GM12875 (cell line): ENCODE data around the gene PRXL2A.

ENCODE experiments used
- H3K4me3 ChIP-seq: one replicate; pipeline ENCODE4 v1.5.1; 2011; ENCODE audit warnings: low read depth, low read length, control low read depth
- TF ChIP-seq, protein P1 (sequence below): IDR thresholded peaks from 2 replicates; pipeline ENCODE4 v1.5.1; 2011; ENCODE audit warnings: low read depth, mild to moderate bottlenecking, control low read depth, inconsistent platforms, low read length, moderate library complexity, borderline replicate concordance; ENCODE audit not compliant: insufficient read depth

PRXL2A gene

DNA sequence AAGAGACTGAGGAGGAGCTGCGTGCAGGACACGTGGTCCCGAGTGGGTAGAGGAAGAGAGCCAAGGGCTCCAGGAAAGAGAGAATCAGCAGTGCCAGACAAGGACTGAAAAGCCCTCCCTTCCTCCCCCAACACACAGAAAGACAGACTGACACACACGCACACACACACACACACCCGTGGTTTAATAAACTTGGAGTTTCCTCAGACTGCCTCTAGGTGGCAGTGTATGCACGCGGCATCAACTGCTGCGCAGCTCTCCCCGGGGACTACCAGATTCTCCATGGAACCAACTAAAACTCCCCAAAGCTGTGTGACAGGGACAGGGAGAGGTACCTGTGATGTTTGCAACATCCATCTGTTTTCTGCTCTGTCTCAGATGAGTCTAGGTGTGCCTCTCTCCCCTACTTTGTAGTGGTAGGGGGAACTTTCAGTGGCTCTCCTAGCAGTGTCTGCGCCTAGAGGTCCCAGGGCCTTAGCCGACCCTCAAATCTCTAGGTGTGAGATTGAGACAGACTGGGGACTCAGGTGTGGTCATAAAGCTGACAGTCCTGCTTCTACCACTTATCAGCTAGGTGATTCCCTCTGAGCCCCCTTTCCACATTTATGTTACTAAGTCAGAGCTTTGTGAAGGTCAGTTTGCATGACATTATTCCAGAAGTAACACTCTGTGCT, 36.4 kb downstream of the PRXL2A start:
- H3K4me3 ChIP-seq = no peak overlapping the region
- TF ChIP-seq, protein P1, sequence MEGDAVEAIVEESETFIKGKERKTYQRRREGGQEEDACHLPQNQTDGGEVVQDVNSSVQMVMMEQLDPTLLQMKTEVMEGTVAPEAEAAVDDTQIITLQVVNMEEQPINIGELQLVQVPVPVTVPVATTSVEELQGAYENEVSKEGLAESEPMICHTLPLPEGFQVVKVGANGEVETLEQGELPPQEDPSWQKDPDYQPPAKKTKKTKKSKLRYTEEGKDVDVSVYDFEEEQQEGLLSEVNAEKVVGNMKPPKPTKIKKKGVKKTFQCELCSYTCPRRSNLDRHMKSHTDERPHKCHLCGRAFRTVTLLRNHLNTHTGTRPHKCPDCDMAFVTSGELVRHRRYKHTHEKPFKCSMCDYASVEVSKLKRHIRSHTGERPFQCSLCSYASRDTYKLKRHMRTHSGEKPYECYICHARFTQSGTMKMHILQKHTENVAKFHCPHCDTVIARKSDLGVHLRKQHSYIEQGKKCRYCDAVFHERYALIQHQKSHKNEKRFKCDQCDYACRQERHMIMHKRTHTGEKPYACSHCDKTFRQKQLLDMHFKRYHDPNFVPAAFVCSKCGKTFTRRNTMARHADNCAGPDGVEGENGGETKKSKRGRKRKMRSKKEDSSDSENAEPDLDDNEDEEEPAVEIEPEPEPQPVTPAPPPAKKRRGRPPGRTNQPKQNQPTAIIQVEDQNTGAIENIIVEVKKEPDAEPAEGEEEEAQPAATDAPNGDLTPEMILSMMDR = peak; percentile 92

DNA sequence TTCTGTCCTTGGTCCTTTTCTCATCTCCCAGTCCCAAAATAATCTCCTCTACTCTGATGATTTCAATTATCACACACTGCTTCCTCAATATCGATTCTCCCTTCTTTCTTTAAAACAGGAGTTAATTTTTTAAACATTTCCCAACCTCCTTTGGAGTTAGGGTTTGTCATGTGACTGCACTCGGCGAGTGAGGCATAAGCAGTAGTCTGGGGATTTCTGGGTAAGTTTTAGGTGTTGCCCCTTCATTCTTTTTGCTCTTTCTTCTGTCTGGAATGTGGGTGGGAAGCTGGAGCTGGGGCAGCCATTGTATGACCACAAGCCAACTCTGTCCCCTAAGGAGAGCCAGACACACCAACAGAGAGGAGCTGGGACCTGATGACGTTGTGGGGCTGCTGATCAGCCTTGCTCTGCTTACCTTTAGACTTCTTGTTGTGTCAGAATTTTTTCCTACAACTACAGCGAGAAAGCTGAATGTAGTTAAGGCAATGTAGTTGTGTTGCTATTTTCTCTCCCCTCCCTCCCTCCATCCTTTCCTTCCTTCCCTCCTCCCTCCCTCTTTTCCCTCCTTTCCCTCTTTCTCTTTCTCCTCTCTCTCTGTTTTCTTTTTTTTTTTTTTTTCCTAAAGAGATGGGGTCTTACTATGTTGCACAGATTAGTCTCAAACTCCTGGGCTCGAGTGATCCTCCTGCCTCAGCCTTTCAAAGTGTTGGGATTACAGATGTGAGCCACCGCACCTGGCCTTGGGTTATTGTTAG, 39.3 kb downstream of the PRXL2A start:
- TF ChIP-seq, protein P1 = no peak
- no peak overlapping the region for H3K4me3 ChIP-seq

DNA sequence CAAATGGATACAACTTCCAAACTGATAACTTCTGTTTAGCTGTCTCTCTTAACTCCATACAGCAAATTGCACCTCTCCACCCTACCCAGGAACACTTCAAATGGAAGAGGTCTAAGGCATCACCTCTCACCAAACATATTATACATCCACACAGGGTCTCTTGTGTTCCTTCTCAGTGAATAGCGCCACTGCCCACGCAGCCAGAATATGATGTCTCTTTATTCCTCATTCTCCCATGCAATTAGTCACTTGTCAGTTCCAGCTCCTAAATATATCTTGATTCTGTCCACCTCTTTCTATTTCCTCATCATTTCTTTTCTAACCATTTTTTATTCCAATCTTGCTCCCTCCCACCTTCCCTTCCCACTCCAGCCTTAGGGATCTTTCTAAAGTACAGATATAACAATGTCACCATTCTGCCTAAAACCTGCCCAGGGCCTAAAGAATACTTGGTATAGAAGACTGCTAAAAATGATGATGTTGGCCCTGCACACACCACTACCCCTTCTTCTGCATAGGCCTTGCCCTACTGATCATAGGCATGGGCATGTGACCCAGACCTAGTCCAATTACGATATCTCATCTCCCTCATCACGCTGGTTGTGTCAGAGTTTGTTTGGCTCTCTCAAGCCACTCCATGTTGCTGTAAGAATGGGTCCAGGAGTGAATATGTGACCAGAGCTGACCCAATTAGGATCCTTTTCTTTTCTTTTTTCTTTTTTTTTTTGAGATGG, 40.0 kb downstream of the PRXL2A start:
- H3K4me3 ChIP-seq = no peak overlapping the region
- TF ChIP-seq, protein P1 = no peak

DNA sequence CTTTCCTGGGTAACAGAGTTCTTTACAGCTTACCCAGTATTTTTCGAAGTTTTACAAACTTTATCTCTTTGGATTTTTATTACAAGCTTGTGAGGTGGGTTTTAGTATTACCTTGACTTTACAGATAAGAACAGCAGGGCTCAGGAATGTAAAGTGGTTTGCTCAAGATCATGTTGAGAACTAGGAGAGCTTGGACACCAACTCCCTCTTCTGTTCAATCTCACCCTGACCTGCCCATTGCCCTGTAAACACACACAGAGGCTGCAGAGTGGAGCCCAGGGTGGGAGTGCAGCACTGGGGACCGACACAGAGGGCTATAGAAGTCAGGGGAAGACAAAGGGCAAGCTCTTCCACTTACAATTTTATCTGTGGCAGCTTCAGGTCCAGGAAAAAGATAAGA, 41.2 kb downstream of the PRXL2A start:
- no peak overlapping the region for H3K4me3 ChIP-seq
- TF ChIP-seq, protein P1 = no peak

DNA sequence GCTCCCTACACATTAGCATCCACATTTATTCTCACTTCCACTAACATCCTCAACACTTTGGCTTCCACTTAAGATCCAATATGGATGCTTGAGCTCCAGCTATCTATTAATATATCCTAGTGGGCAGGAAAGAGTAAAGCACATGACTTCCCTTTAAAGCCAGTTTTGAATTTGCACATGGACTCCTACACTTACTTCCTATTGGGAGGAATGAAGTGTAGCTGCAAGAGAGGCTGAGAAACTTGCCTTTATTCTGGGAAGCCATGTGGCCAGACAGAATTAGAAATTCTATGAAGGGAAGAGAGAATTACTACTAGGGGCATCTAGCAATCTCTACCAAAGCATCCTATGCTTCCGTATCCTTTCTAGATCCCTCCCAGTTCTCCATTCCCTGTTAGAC, 42.8 kb downstream of the PRXL2A start:
- TF ChIP-seq, protein P1 = no peak
- no peak overlapping the region for H3K4me3 ChIP-seq

DNA sequence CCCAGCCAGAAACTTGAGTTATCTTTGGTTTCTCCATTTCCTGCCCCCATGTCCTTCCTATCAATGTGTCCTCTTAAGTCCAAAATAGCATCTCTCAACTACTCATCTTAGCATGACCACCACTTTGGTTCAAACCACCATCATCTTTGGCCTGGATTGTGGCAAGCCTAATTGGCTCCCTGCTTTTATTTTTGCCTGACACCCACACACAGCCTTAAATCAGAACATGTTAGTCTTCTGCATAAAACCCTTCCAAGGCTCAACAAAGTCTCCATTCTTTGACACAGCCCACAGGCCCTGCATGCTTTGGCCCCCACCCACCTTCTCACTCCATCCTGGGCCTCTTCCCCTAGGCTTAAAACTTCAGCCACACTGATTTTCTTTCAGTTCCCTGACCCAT, 43.7 kb downstream of the PRXL2A start:
- no peak overlapping the region for H3K4me3 ChIP-seq
- TF ChIP-seq, protein P1 = no peak
